ENCODE measurements around the gene RTEL1.
"Not testable (repeated sequence)": the region's sequence is repeated elsewhere in the genome, so short reads cannot be mapped to it uniquely, and the experiment has no call there.

Gene RTEL1

DNA sequence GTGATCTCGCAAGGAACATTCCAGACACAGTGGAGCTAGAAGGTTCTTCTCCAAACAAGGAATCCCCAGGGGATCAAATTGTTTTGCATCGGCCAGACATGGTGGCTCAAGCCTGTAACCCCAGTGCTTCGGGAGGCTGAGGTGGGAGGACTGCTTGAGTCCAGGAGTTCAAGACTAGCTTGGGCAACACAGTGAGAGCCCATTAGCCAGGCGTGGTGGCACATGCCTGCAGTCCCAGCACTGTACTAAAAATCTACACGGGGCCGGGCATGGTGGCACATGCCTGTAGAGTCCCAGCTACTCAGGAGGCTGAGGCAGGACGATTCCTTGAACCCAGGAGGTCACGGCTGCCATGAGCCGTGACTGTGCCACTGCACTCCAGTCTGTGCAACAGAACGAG, 46.5 kb upstream of the RTEL1 start:
- Histone ChIP-seq H3K27ac (ENCODE audit: low read depth, low read length) (no peak overlapping the region), H3K4me1 (ENCODE audit: control insufficient read depth, low read length) (no peaks in the 10 kb centered on the region), H3K9me3 (ENCODE audit: control insufficient read depth, insufficient read depth, low read length) (no peaks in the 10 kb centered on the region), H3K27me3 (ENCODE audit: control insufficient read depth, low read length) (no peaks in the 10 kb centered on the region), H3K79me2 (ENCODE audit: control insufficient read depth, low read length) (peaks cover 27% of the 10 kb centered on the region), H3K9me2 (replicated peaks; ENCODE audit: control insufficient read depth, low read length) (no peaks in the 10 kb centered on the region), H3K4me2 (ENCODE audit: low read length) (no peak overlapping the region), H4K20me1 (ENCODE audit: control insufficient read depth, insufficient read depth, low read depth, low read length) (no peaks in the 10 kb centered on the region), H3F3A (ENCODE audit: control insufficient read depth, insufficient read depth) (no peaks in the 10 kb centered on the region), H3K36me3 (ENCODE audit: control insufficient read depth, low read length) (peaks cover 10% of the 10 kb centered on the region), H3K4me3 (ENCODE audit: low read length) (no peak overlapping the region)
- no peak for TF ChIP-seq EZH2phosphoT487 (IDR thresholded peaks at IDR 0.05; ENCODE audit: borderline replicate concordance, low read length)
- TF ChIP-seq, protein P1, sequence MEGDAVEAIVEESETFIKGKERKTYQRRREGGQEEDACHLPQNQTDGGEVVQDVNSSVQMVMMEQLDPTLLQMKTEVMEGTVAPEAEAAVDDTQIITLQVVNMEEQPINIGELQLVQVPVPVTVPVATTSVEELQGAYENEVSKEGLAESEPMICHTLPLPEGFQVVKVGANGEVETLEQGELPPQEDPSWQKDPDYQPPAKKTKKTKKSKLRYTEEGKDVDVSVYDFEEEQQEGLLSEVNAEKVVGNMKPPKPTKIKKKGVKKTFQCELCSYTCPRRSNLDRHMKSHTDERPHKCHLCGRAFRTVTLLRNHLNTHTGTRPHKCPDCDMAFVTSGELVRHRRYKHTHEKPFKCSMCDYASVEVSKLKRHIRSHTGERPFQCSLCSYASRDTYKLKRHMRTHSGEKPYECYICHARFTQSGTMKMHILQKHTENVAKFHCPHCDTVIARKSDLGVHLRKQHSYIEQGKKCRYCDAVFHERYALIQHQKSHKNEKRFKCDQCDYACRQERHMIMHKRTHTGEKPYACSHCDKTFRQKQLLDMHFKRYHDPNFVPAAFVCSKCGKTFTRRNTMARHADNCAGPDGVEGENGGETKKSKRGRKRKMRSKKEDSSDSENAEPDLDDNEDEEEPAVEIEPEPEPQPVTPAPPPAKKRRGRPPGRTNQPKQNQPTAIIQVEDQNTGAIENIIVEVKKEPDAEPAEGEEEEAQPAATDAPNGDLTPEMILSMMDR (IDR thresholded peaks at IDR 0.05; ENCODE audit: low read depth, low read length, poor library complexity, severe bottlenecking), result no peak

DNA sequence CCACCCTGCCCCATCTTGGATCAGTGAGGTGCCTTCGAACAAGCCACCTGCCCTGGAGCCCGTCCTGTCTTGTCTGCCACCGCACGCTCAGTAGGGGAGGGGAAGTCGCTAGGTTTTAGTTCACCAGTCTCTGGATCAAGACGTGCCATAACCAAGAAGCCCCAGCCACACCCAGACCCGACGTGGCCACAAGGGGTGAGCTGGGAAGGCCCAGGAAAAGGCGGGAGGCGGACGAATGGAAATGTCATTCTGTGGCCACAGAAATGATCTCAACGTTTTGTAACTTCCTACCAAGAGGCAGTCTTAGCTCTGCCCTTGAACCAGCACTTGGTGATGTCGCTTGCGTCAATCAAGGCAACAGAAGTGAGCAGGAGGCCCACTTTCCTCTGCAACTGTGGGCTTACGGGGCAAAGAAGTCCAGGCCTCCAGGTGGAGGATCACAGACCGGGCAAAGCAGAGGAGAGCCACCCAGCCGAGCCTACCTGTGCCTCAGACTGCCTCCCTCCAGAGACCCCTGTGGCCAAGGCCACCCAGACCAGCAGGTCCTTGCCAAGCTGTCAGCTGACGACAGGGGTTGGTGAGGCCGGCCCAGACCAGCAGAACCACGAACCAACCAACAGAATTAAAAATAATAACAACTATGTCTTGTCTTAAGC, 45.7 kb upstream of the RTEL1 start:
- Histone ChIP-seq H3F3A (ENCODE audit: control insufficient read depth, insufficient read depth) (no peaks in the 10 kb centered on the region), H3K79me2 (ENCODE audit: control insufficient read depth, low read length) (peaks cover 24% of the 10 kb centered on the region), H3K4me3 (ENCODE audit: low read length) (no peak overlapping the region), H3K4me1 (ENCODE audit: control insufficient read depth, low read length) (no peaks in the 10 kb centered on the region), H3K9me2 (replicated peaks; ENCODE audit: control insufficient read depth, low read length) (no peaks in the 10 kb centered on the region), H3K9me3 (ENCODE audit: control insufficient read depth, insufficient read depth, low read length) (no peaks in the 10 kb centered on the region), H3K27me3 (ENCODE audit: control insufficient read depth, low read length) (no peaks in the 10 kb centered on the region), H3K36me3 (ENCODE audit: control insufficient read depth, low read length) (peaks cover 18% of the 10 kb centered on the region), H3K27ac (ENCODE audit: low read depth, low read length) (no peak overlapping the region), H3K4me2 (ENCODE audit: low read length) (no peak overlapping the region), H4K20me1 (ENCODE audit: control insufficient read depth, insufficient read depth, low read depth, low read length) (no peaks in the 10 kb centered on the region)
- no peak for TF ChIP-seq EZH2phosphoT487 (IDR thresholded peaks at IDR 0.05; ENCODE audit: borderline replicate concordance, low read length)
- TF ChIP-seq, protein P1 (IDR thresholded peaks at IDR 0.05; ENCODE audit: low read depth, low read length, poor library complexity, severe bottlenecking), result no peak

DNA sequence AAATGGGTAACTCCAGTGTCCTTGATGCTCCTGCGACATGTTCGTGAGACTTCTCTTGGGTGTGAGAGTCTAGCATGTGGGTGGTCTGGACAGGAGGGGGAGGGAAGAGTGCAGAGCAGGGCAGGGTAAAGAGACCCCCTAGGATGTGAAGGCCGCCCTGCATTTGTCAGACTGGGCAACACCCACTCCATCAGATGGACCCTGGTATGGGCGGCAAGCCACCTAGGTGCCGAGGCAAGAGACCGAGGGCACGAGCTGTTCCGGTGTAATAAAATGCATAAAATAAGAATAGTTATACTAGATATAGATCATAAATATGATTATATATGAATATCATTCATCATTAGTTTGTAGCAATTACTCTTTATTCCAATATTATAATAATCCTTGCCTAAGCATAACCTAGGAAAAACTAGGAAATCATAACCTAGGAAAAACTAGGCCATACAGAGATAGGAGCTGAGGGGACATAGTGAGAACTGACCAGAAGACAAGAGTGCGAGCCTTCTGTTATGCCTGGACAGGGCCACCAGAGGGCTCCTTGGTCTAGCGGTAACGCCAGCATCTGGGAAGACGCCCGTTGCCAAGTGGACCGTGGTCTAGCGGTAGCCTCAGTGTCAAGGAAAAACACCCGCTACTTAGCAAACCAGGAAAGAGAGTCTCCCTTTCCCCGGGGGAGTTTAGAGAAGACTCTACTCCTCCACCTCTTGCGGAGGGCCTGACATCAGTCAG, 44.1 kb upstream of the RTEL1 start:
- Histone ChIP-seq H3K36me3 (ENCODE audit: control insufficient read depth, low read length) (peaks cover 33% of the 10 kb centered on the region), H3K79me2 (ENCODE audit: control insufficient read depth, low read length) (peaks cover 34% of the 10 kb centered on the region)
- not testable (repeated sequence) for H3K9me3 ChIP-seq (ENCODE audit: control insufficient read depth, insufficient read depth, low read length); H3K27ac ChIP-seq (ENCODE audit: low read depth, low read length); H3F3A ChIP-seq (ENCODE audit: control insufficient read depth, insufficient read depth); H3K4me3 ChIP-seq (ENCODE audit: low read length); H4K20me1 ChIP-seq (ENCODE audit: control insufficient read depth, insufficient read depth, low read depth, low read length); H3K4me1 ChIP-seq (ENCODE audit: control insufficient read depth, low read length); H3K4me2 ChIP-seq (ENCODE audit: low read length); H3K9me2 ChIP-seq (replicated peaks; ENCODE audit: control insufficient read depth, low read length); H3K27me3 ChIP-seq (ENCODE audit: control insufficient read depth, low read length)
- TF ChIP-seq, protein P1 (IDR thresholded peaks at IDR 0.05; ENCODE audit: low read depth, low read length, poor library complexity, severe bottlenecking), result peak; percentile 17

All from DOHH2 (cell line).